HG03565 (cell line): Measurements from ENCODE around the gene FCRLA.

Experiments used
- ATAC-seq: cut with Tn5 transposase; IDR thresholded peaks from one replicate; pipeline ENCODE4 v1.9.1; 2021; ENCODE audit warnings: mild to moderate bottlenecking, moderate library complexity; ENCODE audit not compliant: unreplicated experiment

The FCRLA gene

GRCh38 chr1:161730050-161730564 is 23.1 kb downstream of the FCRLA start:
- no peak for ATAC-seq

- ATAC-seq: no peak
Observed at GRCh38 chr1:161731241-161731640, 24.2 kb downstream of the FCRLA start.

- ATAC-seq: no peak
Observed at GRCh38 chr1:161731981-161732718, 25.1 kb downstream of the FCRLA start.

- ATAC-seq: no peak
Observed at GRCh38 chr1:161733526-161733925, 26.5 kb downstream of the FCRLA start.

GRCh38 chr1:161735837-161736236 is 28.8 kb downstream of the FCRLA start:
- ATAC-seq: no peak

GRCh38 chr1:161736335-161736969 is 29.4 kb downstream of the FCRLA start:
- no peak for ATAC-seq

- no peak for ATAC-seq
Observed at GRCh38 chr1:161737625-161738024, 30.6 kb downstream of the FCRLA start.

- ATAC-seq: peak; percentile 45
Observed at GRCh38 chr1:161738627-161739287, 31.7 kb downstream of the FCRLA start.

GRCh38 chr1:161739865-161740566 is 33.0 kb downstream of the FCRLA start:
- ATAC-seq: no peak

- ATAC-seq: no peak
Observed at GRCh38 chr1:161740921-161741320, 33.9 kb downstream of the FCRLA start.

- no peak for ATAC-seq
Observed at GRCh38 chr1:161743231-161743630, 36.2 kb downstream of the FCRLA start.

GRCh38 chr1:161747801-161748200 is 40.8 kb downstream of the FCRLA start:
- ATAC-seq: no peak

- peak; percentile 94 for ATAC-seq
Observed at GRCh38 chr1:161749509-161750407, 42.7 kb downstream of the FCRLA start, which contains the start of gene DUSP12. Gene DUSP12 (plus strand): TSS chr1:161749786. CDS start chr1:161749802, 16 bp downstream.

GRCh38 chr1:161763522-161764098 is 56.6 kb downstream of the FCRLA start:
- no peak for ATAC-seq
